Panc1 (cell line): ENCODE measurements around the gene NSD2.

Experiments
- CTCF ChIP-seq: fragments of 450-650 bp; IDR thresholded peaks from 2 replicates; pipeline ENCODE4 v1.5.1; 2017; ENCODE audit warnings: mild to moderate bottlenecking
- POLR2AphosphoS5 ChIP-seq: IDR thresholded peaks from 2 replicates; pipeline ENCODE4 v1.6.1; 2012; ENCODE audit warnings: mild to moderate bottlenecking, low read depth, low read length, moderate library complexity

DNA sequence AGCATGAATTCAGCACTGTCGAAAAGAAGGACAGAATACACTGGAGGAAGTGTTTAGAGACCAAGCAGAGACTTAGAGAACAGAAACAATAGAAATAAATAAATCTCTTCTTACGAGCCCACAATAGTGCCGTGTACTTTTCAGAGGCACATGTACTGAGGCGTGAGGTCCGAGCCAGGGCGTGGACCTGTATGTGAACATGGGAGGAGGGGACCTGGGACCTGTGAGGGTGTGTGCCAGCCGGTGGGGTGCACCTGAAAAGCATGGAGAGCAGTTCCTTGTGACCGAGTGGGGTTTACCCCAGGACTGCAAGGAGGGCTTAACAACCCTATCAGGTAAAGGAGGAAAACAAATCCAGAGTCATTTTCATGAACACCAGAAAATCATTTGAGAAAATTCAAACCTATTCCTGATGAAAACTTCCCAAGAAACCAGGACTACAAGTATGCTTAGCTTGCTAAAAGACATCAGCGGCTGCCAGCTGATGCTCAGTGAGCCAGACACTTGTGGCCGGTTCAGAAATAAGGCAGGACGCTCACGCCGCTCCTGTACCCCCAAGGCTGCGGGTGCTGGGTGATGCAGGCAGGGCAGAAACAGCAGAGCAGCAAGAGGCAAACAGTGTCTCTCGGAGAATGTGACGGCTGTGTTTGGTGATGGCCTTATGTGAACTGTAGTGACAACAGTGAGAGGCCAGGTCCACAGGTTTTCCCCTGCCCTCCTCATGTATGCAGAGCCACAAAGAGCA, 100.4 kb downstream of the NSD2 start:
- no peak for TF ChIP-seq CTCF
- TF ChIP-seq POLR2AphosphoS5: no peak
